Non-pigmented ciliary epithelial cell (primary cell): ENCODE measurements around the gene SLC23A1.
"Not testable (repeated sequence)": the region's sequence is repeated elsewhere in the genome, so short reads cannot be mapped to it uniquely, and the experiment has no call there.

ENCODE experiments used
- DNase-seq: peaks from one replicate; pipeline ENCODE4 v3.0.0-alpha.2; 2010; ENCODE audit warnings: low read depth

The SLC23A1 gene

DNA sequence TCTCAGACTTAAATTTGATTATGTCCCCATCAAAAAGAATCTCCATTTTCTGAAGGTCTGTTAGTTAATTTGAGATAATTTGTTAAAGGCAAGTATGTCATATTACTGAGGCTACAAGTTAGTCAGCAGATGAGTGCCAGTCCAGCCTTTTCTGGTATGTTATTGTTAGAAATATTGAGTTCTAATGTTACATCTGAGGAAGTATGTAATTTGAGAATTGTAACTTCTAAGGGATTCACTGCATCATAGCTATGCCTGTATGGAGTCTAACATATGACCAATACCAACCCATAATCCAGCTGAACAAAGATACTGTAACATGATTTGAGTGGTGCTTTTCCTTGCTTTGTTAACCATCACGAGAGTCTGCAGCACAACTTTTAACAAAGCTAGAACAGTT, 13.9 kb downstream of the SLC23A1 start:
- peak; percentile 50 for DNase-seq

DNA sequence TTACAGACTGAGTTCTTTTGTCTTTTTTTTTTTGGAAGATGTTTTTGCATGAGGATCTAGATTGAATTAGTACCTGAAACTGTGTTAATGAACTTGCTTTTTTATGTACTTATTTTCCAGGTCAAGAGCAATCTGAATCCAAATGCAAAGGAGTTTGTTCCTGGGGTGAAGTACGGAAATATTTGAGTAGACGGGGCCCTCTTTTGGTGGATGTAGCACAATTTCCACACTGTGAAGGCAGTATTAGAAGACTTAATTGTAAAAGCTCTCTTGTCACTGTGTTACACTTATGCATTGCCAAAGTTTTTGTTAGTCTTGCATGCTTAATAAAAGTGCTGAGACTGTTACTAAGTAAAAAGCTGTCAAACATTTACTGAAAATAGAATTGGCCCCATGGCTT, 14.5 kb downstream of the SLC23A1 start:
- no peak for DNase-seq

DNA sequence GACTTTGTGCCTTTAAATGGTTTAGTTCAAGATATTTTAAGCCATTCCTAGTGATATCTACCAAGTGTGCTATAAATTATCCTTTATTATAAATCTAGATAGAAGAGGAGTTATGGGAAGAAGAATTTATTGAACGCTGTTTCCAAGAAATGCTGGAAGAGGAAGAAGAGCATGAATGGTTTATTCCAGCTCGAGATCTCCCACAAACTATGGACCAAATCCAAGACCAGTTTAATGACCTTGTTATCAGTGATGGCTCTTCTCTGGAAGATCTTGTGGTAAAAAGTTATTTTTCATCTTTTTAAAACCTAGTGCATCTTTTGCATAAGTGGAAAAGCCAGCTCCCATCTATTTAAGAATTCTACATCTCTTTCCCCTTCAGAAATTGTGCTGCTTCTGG, 18.6 kb downstream of the SLC23A1 start:
- DNase-seq: no peak

DNA sequence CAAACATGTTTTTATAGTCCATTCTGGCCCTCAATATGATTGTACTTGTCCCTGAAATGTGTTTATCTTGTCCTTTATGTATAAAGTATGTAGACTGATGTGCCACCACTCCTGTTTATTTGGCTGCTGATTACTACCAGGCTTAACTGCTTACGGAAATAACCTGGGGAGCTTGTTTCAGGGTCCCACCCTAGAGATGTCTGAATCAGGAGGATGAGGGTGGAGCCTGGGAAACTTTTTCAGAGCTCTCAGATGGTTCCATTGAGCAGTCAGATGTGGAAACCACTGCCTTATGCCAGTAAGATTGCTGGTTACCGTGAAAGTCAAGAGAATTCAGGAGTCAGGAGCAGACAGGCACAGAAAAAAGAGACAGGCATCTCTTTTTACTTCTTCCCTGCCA, 19.2 kb downstream of the SLC23A1 start:
- no peak for DNase-seq

DNA sequence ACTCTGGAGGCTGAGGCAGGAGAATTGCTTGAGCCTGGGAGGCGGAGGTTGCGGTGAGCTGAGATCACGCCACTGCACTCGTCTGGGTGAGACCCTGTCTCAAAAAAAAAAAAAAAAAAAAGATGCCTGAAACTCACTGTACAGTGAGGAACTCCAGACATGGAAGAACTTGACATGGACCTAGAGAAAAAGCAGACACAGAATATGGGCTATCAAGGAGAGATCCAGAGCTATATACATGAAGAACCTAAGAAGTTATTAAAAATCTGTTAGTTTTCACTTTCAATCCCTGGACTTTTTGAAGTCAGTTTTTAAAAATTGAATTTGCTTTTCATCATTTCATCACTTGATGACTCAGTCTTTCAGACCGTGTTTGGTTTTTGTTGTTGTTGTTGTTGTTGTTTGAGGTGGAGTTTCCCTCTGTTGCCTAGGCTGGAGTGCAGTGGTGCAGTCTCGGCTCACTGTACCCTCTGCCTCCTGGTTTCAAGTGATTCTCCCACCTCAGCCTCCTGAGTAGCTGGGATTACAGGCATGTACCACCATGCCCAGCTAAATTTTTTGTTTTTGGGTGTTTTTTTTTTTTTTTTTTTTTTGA, 21.2 kb downstream of the SLC23A1 start:
- DNase-seq: no peak

DNA sequence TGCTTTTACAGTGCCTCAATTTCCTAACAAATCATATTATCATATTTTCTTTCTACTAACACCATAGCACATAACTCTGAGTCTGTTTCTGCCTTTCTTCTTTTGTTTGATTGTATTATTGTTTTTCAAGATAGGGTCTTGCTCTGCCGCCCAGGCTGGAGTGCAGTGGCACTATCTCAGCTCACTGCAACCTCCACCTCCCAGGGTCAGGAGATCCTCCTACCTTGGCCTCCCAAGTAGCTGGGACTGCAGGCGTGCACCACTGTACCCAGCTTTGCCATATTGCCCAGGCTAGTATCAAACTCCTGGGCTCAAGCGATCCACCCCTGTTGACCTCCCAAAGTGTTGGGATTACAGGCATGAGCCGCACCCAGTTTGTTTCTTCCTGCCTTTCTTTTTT, 22.7 kb downstream of the SLC23A1 start:
- DNase-seq: no peak

DNA sequence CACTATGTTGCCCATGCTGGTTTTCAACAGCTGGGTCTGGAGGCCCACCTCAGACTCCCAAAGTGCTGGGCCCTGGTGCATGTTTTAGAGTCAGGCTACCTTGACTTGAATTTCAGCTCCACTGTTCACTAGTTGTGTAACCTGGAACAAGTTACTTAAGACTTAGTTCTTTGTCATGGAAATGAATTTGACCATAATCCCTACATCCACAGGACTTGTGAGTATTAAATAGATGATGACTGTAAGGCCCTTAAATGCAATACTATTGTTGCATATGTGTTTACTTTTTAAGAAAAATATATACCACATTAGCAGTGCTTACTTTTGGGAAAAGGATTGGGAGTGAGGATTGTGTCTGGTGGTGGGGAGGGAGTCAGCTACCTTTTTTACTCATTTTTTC, 25.0 kb downstream of the SLC23A1 start:
- no peak for DNase-seq

DNA sequence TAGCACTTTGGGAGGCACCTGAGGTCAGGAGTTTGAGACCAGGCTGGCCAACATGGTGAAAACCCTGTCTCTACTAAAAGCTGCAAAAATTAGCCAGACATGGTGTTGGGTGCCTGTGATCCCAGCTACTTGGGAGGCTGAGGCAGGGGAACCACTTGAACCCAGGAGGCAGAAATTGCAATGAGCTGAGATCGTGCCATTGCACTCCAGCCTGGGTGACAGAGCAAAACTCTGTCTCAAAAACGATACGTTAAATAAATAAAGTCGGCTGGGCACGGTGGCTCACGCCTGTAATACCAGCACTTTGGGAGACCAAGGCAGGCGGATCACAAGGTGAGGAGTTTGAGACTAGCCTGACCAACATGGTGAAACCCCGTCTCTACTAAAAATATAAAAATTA, 27.2 kb downstream of the SLC23A1 start:
- not testable (repeated sequence) for DNase-seq

DNA sequence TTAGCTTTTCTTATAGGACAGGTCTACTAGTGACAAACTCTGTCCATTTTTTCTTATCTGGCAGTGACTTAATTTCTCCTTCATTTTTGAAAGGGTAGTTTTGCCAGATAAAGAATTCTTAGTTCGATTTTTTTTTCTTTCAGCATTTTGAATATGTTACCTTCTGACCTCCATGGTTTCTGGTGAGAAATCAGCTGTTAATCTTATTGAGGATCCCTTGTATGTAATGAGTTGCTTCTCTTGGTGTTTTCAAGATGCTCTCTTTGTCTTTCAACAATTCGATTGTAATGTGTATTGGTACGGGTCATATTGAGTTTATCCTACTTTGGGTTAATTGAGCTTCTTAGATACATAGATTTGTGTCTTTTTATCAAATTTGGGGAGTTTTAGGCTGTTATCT, 28.9 kb downstream of the SLC23A1 start:
- no peak for DNase-seq

DNA sequence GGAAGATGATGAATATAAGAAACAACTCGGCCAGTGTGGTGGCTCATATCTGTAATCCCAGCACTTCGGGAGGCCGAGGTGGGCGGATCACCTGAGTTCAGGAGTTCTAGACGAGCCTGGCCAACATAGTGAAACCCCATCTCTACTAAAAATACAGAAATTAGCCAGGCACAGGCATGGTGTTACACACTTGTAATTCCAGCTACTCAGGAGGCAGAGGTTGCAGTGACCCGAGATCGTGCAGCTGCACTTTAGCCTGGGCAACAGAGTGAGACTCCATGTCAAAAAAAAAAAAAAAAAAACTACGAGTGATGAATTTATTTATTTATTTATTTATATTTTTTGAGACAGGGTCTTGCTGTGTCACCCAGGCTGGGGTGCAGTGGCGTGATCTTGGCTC, 35.2 kb downstream of the SLC23A1 start:
- not testable (repeated sequence) for DNase-seq

DNA sequence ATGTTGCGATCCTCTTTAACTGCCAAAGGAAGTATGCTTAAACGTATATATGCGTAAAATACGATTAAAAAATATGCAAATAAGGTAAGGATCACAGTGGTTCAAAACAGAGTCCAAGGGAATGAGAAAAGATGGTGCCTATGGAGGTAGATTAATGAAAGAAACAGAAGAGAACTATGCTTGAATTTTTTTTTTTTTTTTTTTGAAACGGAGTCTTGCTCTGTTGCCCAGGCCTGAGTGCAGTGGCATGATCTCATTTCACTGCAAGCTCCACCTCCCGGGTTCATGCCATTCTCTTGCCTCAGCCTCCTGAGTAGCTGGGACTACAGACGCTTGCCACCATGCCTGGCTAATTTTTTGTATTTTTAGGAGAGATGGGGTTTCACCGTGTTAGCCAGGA, 37.7 kb downstream of the SLC23A1 start:
- DNase-seq: not testable (repeated sequence)

DNA sequence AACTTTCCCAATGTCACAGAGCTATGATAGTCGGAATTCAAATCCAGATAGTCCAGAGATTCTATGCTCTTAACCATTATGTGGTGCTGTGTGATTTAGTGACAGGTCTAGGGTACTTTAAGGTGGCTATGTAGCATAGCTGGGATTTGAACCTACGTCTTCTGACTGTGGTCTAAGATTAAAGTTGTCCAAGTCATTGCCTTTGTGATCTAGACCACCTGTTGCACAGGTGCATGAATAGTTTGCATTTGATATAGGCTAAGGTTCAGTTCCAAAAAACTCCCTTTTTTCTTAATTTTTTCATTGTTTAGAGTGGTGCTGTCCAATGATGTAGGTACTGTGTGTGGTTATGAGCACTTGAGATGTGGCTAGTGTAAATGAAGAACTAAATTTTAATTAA, 38.9 kb downstream of the SLC23A1 start:
- no peak for DNase-seq

DNA sequence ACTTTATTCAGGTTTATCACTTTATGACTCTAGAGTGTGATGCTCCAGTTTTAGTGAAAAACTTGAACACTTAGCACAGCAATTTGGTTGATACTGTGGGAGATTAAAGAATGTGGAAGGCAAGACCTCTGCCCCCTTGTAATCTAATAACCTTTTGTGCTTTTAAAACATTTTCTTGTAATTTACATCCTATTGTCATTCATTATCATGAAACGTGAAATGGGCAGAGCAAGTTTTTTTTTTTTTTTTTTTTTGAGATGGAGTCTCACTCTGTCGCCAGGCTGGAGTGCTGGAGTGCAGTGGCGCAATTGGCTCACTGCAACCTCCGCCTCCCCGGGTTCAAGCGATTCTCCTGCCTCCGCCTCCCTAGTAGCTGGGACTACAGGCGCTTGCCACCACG, 39.6 kb downstream of the SLC23A1 start:
- DNase-seq: no peak

DNA sequence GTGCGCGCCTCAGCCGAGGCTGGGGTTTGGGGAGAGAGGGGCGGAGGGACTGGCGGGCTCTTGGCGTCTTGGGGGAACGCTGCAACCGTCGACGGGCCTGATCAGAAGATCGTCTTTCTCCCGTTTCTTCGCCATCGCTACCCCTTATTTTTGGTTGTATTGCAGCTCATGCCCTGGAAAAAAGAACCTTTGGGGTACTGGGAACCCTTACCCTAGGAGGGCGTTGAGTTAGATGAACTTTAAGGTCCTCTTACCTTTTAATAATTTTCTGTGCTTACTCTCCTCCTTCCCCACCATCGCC, 40.7 kb downstream of the SLC23A1 start:
- no peak for DNase-seq

DNA sequence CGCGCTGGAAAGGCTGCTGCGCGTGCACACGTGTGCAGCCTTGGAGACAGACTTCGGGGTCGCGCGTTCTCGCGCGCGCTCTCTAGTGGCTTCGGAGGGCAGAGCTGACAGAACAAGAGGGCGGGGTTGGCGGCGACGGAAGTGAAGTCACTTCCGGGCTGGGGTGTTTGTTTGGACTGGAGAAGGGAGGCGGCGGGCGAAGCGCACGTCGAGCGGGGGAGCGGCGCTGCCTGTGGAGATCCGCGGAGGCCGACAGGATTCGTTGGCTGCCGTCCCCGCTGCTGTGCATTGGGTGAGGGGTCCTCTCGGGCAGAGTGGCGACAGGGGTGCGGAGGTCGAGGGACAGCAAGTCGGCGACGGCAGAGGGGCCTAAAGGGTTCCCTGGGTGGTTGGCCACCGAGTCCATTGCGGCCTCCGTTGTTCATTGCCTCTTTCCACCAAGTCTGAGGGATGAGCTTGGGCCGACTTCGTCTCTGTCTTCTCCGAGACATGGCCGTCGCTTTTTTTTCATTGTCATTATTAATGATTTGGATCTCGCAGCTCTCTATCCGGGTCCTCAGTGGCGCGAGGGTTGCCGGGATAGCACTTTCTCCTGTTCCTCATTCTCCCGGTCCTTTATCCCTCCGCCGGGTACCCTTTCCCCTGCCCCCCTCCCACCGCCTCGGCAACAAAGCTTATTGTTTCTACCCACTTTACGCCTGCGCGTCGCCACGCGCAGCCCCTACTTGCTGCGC, 41.2 kb downstream of the SLC23A1 start, which contains the start of gene PAIP2:
Gene PAIP2 (plus strand): TSS at position 166 of the 734 bp plus-strand sequence. CDS start 21,931 bp downstream, outside the sequence.
- DNase-seq: peak; percentile 85

DNA sequence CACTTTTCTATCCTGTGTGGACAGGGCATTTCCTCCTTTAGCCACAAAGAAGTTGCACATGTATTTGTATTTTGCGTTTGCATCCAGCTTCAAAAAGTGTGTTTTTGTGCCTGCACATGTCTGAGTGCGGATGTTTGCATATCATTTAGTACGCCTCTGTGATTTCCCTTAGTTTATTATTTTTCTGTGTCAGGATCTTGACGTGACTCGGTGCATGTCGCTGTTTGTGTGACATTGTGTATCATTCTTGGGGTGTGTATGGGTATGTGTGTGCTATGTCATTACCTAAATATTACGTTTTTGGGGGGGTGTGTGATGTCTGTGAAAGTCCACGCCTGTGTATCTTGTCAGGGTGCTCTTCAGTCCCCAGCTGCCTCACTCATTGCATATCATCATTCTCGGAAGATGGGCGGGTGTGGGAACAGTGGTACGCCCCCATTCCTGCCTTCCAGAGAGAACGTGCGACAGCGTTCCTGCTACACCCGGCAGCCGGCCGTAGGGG, 41.9 kb downstream of the SLC23A1 start:
- no peak for DNase-seq

DNA sequence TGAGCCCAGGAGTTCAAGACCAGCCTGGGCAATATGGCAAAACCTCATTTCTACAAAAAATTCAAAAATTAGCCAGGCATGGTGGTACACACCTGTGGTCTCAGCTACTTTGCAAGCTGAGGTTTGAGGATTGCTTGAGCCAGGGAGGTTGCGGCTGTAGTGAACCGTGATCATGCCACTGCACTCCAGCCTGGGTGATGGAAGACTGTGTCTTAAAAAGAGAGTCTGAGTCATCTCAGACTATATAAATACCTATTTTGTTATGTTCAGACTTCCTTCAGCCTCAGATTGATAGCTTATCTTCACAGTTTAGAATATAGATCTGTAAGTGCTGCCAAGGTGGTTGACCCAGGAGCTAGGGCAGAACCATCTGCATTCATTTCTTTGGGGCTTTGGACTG, 43.0 kb downstream of the SLC23A1 start:
- no peak for DNase-seq

DNA sequence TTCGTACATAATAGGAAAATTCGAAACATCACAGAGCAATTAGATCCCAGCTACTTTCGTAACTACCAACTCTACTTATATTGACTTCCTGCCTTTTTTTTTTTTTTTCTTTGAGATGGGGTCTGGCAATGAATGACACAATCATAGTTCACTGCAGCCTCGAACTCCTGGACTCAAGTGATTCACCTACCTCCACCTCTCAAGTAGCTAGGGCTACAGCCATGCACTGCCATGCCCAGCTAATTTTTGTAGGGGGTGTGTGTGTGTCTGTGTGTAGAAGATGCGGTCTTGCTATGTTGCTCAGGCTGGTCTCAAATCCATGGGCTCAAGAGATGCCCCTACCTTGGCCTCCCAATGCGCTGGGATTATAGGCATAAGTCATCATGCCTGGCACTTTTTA, 47.3 kb downstream of the SLC23A1 start:
- DNase-seq: no peak
